PC-9 (cell line): Measurements from ENCODE around the gene RPL5. TPM values are rescaled to one million over a fixed set of nuclear protein-coding genes. Genes with fewer than 3 reads are reported as not detected.

ENCODE experiments used
- BruUV-seq: library from RNA; stranded (reverse); fragments of 400-500 nt; replicated peaks from 2 replicates; lab custom pipeline; 2021; lab: Mats Ljungman, UMichigan
- CTCF ChIA-PET: fragments of 300-600 bp; sonication (Branson Sonifier 250); formaldehyde crosslinking; loops from one replicate; lab custom pipeline; 2022; ENCODE audit warnings: antibody characterized with exemption; lab: Charles Lee
- POLR2A ChIA-PET: fragments of 300-600 bp; sonication (Branson Sonifier 250); formaldehyde crosslinking; loops from one replicate; lab custom pipeline; 2022; ENCODE audit warnings: antibody characterized with exemption; ENCODE audit not compliant: unreplicated experiment; lab: Charles Lee
- DNase-seq, 2 experiments: peaks; one replicate each; pipeline versions ENCODE4 v3.0.0 to v3.0.0-alpha.2; 2015 to 2022; ENCODE audit warnings: mixed read lengths in 1 of 2
- H2AFZ ChIP-seq: fragments of 200-600 bp; sonication (generic); 2 replicates; pipeline ENCODE4 v1.8.1; 2017; ENCODE audit warnings: antibody characterized with exemption
- H3F3A ChIP-seq: fragments of 200-600 bp; sonication (generic); 2 replicates; pipeline ENCODE4 v1.8.1; 2017; ENCODE audit warnings: antibody characterized with exemption, mild to moderate bottlenecking, low read depth; ENCODE audit not compliant: insufficient read depth
- H3K27ac ChIP-seq: fragments of 200-600 bp; sonication (generic); 2 replicates; pipeline ENCODE4 v1.6.1; 2016; ENCODE audit warnings: mixed run types
- H3K27me3 ChIP-seq: fragments of 200-600 bp; sonication (generic); 2 replicates; pipeline ENCODE4 v1.6.1; 2016; ENCODE audit warnings: low read depth, mixed run types; ENCODE audit not compliant: insufficient read depth
- H3K36me3 ChIP-seq: fragments of 200-600 bp; sonication (generic); 2 replicates; pipeline ENCODE4 v1.6.1; 2016; ENCODE audit warnings: low read depth, mixed run types
- H3K4me1 ChIP-seq: fragments of 200-600 bp; sonication (generic); replicated peaks from 2 replicates; pipeline ENCODE4 v1.6.1; 2016; ENCODE audit warnings: mixed run types; ENCODE audit not compliant: insufficient read depth
- H3K4me2 ChIP-seq: fragments of 200-600 bp; sonication (generic); 2 replicates; pipeline ENCODE4 v1.6.1; 2017; ENCODE audit warnings: mixed run types
- H3K4me3 ChIP-seq: fragments of 200-600 bp; sonication (generic); 2 replicates; pipeline ENCODE4 v1.6.1; 2016; ENCODE audit warnings: mixed run types
- H3K79me2 ChIP-seq: fragments of 200-600 bp; sonication (generic); 2 replicates; pipeline ENCODE4 v1.6.1; 2017; ENCODE audit warnings: low read depth, mixed run types
- H3K9me2 ChIP-seq: fragments of 200-600 bp; sonication (generic); 2 replicates; pipeline ENCODE4 v1.8.1; 2017; ENCODE audit warnings: mild to moderate bottlenecking; ENCODE audit not compliant: insufficient read depth
- H3K9me3 ChIP-seq: fragments of 200-600 bp; sonication (generic); 2 replicates; pipeline ENCODE4 v1.8.1; 2016; ENCODE audit warnings: low read depth; ENCODE audit not compliant: insufficient read depth
- H4K20me1 ChIP-seq: fragments of 200-600 bp; sonication (generic); 2 replicates; pipeline ENCODE4 v1.8.1; 2017; ENCODE audit not compliant: insufficient read depth
- CTCF ChIP-seq: fragments of 200-600 bp; sonication (generic); conservative IDR thresholded peaks from 2 replicates; pipeline ENCODE4 v1.6.1; 2017; ENCODE audit warnings: mixed run types, antibody characterized with exemption, mild to moderate bottlenecking, moderate library complexity
- EZH2 ChIP-seq: fragments of 200-600 bp; sonication (generic); IDR thresholded peaks from 2 replicates; pipeline ENCODE4 v1.8.0; 2017; ENCODE audit warnings: antibody characterized with exemption, low read depth
- intact Hi-C: fragments of 100-400 bp; cut with micrococcal nuclease; formaldehyde crosslinking; loops from one replicate; pipeline ENCODE4 v1.10.0; 2022; ENCODE audit not compliant: unreplicated experiment
- total RNA-seq: library from RNA; stranded (reverse); gene quantifications from 2 replicates; pipeline ENCODE4 v1.2.3, GENCODE V29; 2021

Gene RPL5
- total RNA-seq, 1 experiment from 2014 or later: 1,050 TPM

DNA sequence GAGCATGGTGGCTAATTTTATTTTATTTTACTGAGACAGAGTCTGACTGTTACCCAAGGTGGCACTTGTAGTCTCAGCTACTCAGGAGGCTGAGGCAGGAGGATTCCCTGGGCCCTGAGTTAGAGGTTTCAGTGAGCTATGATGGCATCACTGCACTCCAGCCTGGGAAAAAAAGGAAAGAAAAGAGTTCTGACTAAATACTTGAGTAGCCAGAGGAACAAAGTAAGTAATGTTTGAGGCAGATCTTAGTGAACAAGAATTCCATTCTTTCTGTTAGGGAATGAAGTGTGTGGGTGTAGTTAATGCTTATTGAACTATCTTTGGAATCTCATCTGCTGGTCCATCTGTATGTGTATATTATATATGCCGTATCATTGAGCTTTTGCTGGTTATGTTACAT lies 33.9 kb upstream of the RPL5 start:
- BruUV-seq: no TSS peak
- ChIA-PET POLR2A (no interaction called here), CTCF (no interaction called here)
- no peaks in the 10 kb centered on the region for H3K9me2 ChIP-seq
- no peaks in the 10 kb centered on the region for H3K27me3 ChIP-seq
- H3K27ac ChIP-seq: no peak overlapping the region
- intact Hi-C loops: no loop called here
- peaks cover 5% of the 10 kb centered on the region; the same call in 1 of the 2 replicates for H3F3A ChIP-seq
- H3K9me3 ChIP-seq: no peaks in the 10 kb centered on the region
- H3K4me1 ChIP-seq: no peaks in the 10 kb centered on the region
- H3K79me2 ChIP-seq: no peaks in the 10 kb centered on the region
- no peaks in the 10 kb centered on the region for H3K36me3 ChIP-seq
- TF ChIP-seq EZH2 (no peak), CTCF (no peak)
- no peaks in the 10 kb centered on the region for H4K20me1 ChIP-seq
- H3K4me3 ChIP-seq: no peak overlapping the region
- no peak for DNase-seq
- H3K4me2 ChIP-seq: no peak overlapping the region
- no peak overlapping the region for H2AFZ ChIP-seq

- H3K27ac ChIP-seq: no peak overlapping the region
- H3K9me2 ChIP-seq: no peaks in the 10 kb centered on the region
- ChIA-PET POLR2A (no interaction called here), CTCF (no interaction called here)
- H3K9me3 ChIP-seq: 0 out of 2 replicates have a peak, but pooled peaks cover 4% of the 10 kb centered on the region
- no peak overlapping the region for H3K4me3 ChIP-seq
- intact Hi-C loops: no loop called here
- no TSS peak for BruUV-seq
- H3F3A ChIP-seq: peaks cover 12% of the 10 kb centered on the region; the same call in 1 of the 2 replicates
- H4K20me1 ChIP-seq: no peaks in the 10 kb centered on the region
- H3K27me3 ChIP-seq: no peaks in the 10 kb centered on the region
- H3K36me3 ChIP-seq: no peaks in the 10 kb centered on the region
- DNase-seq: no peak
- H3K79me2 ChIP-seq: no peaks in the 10 kb centered on the region
- H3K4me2 ChIP-seq: no peak overlapping the region
- TF ChIP-seq EZH2: no peak
- TF ChIP-seq CTCF: no peak
- peaks cover 11% of the 10 kb centered on the region for H3K4me1 ChIP-seq
- no peak overlapping the region for H2AFZ ChIP-seq
Measured at GRCh38 chr1:92803140-92803887, 28.5 kb upstream of the RPL5 start.

- ChIA-PET CTCF (no interaction called here), POLR2A (interaction anchor here (0.5 to 0.7 kb wide), 5 partner anchors 27 to 385 kb away, joined by 4 to 13 read pairs (median 6); partner anchors contain the start of gene RPL5)
- peaks cover 18% of the 10 kb centered on the region; the same call in 1 of the 2 replicates for H3F3A ChIP-seq
- intact Hi-C loops: loop anchor here (1.0 kb wide), 1 partner anchor 19 kb away; the partner anchor contains the start of gene EVI5
- peak overlapping the region; percentile 33 for H3K27ac ChIP-seq
- no peaks in the 10 kb centered on the region for H3K27me3 ChIP-seq
- peak; percentile 74 to 94 for DNase-seq
- no peak overlapping the region for H3K4me3 ChIP-seq
- H2AFZ ChIP-seq: peak overlapping the region; percentile 13; the same call in 1 of the 2 replicates
- no peaks in the 10 kb centered on the region for H3K9me2 ChIP-seq
- peaks cover 18% of the 10 kb centered on the region for H3K4me1 ChIP-seq
- H3K9me3 ChIP-seq: 0 out of 2 replicates have a peak, but pooled peaks cover 4% of the 10 kb centered on the region
- peak overlapping the region; percentile 11; the same call in 1 of the 2 replicates for H3K4me2 ChIP-seq
- TF ChIP-seq EZH2: no peak
- no peak for TF ChIP-seq CTCF
- H3K79me2 ChIP-seq: no peaks in the 10 kb centered on the region
- BruUV-seq: no TSS peak
- H4K20me1 ChIP-seq: no peaks in the 10 kb centered on the region
- H3K36me3 ChIP-seq: no peaks in the 10 kb centered on the region
Measured at GRCh38 chr1:92804721-92805201, 27.1 kb upstream of the RPL5 start.
